ENCODE measurements around the gene ETHE1.

The ETHE1 gene, protein sequence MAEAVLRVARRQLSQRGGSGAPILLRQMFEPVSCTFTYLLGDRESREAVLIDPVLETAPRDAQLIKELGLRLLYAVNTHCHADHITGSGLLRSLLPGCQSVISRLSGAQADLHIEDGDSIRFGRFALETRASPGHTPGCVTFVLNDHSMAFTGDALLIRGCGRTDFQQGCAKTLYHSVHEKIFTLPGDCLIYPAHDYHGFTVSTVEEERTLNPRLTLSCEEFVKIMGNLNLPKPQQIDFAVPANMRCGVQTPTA

DNA sequence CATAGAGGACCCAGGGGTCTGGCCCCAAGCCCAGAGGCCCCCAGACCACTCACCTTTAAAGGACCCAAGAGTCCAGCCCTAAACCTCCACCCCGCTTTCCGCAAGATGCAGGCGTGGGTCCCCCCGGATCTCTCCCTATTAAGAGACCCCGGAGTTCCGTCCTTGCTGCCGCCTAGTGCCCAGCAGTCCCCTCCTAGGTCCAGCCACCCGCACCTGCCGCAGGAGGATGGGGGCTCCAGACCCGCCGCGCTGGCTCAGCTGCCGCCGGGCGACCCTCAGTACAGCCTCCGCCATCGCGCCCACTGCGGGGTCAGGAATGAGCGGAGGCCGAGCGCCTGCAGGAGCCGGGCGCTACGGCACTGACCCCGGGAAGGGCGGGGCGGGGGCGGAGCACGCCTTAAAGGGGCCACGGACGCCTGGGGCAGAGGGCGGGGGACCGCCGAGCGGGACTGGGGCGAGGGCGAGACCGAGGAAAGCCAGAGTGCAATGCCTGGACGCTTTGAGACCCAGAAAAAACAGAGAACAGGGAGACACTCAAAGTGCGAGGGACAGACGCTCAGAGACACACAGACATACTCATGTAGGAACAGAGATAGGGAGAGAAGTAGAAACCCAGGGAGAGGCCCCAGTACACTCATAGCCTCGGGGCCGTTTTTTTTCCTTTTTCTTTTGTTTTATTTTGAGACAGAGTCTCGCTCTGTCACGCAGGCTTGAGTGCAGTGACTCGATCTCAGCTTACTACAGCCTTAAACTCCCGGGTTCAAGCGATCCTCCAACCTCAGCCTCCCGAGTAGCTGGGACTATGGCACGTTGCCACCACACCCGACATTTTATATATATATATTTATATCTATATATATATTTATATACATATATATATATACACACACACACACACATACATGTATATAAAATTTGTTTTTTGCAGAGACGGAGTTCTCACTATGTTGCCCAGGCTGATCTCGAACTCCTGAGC, at the start of gene ETHE1:
Gene ETHE1 (minus strand): TSS at position 318 of the 976 bp plus-strand sequence. CDS start 24 bp downstream, at position 294.
- peak; percentile 84 for DNase-seq (ENCODE audit: low read depth)

DNA sequence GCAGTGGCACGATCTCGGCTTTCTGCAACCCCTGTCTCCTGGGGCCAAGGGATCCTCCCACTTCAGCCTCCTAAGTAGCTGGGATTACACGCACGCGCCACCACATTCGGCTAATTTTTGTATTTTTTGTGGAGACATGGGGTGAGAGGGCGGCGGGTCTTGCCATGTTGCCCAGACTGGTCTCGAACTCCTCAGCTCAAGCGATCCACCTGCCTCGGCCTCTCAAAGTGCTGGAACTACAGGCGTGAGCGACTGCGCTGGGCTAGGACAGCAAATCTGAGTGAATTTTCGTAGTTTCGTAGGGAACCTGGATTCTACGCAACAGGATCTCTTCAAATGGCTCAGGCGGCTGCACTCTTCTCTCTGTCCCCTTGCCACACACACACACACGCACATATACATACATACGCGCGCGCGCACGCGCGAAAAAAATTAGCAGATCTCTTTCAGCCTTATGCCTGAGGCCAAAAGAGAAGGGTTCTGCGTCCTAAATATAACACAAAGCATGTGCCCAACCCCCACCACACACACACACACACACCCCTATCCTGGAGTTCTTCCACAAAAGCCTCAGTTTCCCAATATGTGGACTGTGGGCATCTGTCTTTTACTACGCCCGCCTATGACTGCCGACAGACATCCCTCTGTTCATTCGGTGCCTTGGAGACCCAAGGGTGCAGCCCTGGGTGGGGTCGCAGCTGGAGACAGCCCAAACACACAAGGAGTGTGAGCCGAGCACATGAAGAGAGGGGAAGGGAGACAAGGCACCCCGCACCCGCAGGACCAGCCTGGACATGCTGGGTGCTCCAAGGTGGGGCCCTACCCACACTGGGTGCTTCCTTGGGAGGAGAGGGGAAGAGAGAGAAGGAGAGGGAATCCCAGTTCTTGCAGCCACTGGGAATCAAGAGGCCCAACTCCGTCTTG, 49.2 kb upstream of the ETHE1 start:
- no peak for DNase-seq (ENCODE audit: low read depth)
- H3K4me3 ChIP-seq (ENCODE audit: low read depth, low read length): peak overlapping the region; percentile 39; the same call in 1 of the 2 replicates
- TF ChIP-seq, protein P1, sequence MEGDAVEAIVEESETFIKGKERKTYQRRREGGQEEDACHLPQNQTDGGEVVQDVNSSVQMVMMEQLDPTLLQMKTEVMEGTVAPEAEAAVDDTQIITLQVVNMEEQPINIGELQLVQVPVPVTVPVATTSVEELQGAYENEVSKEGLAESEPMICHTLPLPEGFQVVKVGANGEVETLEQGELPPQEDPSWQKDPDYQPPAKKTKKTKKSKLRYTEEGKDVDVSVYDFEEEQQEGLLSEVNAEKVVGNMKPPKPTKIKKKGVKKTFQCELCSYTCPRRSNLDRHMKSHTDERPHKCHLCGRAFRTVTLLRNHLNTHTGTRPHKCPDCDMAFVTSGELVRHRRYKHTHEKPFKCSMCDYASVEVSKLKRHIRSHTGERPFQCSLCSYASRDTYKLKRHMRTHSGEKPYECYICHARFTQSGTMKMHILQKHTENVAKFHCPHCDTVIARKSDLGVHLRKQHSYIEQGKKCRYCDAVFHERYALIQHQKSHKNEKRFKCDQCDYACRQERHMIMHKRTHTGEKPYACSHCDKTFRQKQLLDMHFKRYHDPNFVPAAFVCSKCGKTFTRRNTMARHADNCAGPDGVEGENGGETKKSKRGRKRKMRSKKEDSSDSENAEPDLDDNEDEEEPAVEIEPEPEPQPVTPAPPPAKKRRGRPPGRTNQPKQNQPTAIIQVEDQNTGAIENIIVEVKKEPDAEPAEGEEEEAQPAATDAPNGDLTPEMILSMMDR (IDR thresholded peaks at IDR 0.05; ENCODE audit: insufficient read depth, low read depth, low read length, missing control alignments): no peak

More for the DNA sequence above, at the start of gene ETHE1:
- H3K4me3 ChIP-seq (ENCODE audit: low read depth, low read length): peak within 1 kb of the TSS; percentile 92
- TF ChIP-seq, protein P1 (IDR thresholded peaks at IDR 0.05; ENCODE audit: insufficient read depth, low read depth, low read length, missing control alignments): no peak

DNA sequence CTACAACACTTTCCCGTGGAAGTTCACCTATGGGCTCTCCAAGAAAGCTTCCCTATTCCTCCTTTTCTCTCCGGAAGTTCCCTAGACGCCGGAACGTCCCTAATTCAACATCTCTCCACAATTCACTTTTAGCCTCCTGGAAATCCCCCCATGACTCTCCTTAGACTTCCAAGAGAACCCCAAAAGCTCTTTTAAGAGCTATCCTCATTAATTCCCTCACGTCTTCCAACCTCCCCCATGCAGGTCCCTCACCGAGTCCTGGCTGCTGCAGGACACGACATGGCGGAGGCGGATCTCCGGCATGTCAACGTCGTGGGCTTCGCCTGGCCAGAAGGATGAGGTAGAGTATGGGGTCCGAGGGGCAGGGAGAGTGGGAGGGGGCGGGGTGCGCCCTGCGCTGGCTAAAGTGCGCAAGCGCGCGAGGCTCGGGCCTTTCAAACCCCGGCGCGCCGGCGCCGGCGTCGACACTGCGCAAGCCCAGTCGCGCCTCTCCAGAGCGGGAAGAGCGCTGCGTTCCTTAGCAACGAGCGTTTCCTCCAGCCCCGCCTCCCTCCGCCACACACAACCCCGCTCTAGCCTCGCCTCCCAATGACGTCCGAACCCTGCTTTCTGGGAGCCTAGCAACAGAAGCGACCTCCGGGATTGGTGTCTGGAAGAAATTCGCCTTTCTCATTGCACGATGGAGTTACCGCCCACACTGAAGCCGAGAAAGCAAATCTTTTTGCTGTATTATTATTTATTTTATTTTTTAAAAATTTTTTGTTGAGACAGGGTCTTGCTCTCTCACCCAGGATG, 48.4 kb upstream of the ETHE1 start, which contains the start of the genes PINLYP and XRCC1:
Gene PINLYP (plus strand): TSS at position 646 of the 795 bp plus-strand sequence. CDS start 1,391 bp downstream, outside the sequence.
Gene XRCC1 (minus strand): TSS at position 372 of the 795 bp plus-strand sequence. CDS start 69 bp downstream, at position 303.
- DNase-seq (ENCODE audit: low read depth): peak; percentile 99
- TF ChIP-seq, protein P1 (IDR thresholded peaks at IDR 0.05; ENCODE audit: insufficient read depth, low read depth, low read length, missing control alignments): no peak
- H3K4me3 ChIP-seq (ENCODE audit: low read depth, low read length): peak within 1 kb of the TSS; percentile 86

DNA sequence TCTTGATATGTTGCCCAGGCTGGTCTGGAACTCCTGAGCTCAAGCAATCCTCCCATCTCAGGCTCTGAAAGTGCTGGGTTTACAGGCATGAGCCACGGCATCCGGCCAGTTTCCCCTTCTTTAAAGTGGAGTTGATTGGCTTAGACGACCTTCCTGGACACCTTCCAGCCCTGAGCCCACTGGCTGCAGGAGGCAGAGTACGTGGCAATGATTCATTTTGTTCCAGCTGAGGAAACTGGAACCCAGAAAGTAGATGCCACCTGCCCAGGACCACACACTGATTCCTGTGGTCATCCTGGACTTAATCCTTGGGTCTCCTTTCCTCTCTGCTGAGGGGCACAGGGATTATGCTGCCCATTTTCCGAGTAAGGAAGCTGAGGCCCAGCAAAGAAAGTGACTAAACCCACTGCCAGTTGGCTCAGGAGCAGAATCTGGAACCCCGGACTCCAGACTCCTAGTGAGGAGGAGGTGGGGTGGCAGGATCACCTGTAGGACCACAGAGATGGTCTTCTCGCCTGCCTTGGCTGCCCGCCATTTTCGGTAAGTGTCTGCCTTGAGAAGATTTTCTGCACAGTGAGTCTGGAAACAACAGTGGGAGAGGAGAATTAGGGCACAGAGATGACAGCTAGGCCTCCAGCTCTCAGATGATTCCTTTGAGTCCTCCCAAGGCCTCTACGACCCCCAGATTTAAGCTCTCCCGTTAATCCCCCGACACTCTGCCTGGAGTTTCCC, 47.6 kb upstream of the ETHE1 start:
- TF ChIP-seq, protein P1 (IDR thresholded peaks at IDR 0.05; ENCODE audit: insufficient read depth, low read depth, low read length, missing control alignments): no peak
- peak overlapping the region; percentile 86 for H3K4me3 ChIP-seq (ENCODE audit: low read depth, low read length)
- DNase-seq (ENCODE audit: low read depth): no peak

DNA sequence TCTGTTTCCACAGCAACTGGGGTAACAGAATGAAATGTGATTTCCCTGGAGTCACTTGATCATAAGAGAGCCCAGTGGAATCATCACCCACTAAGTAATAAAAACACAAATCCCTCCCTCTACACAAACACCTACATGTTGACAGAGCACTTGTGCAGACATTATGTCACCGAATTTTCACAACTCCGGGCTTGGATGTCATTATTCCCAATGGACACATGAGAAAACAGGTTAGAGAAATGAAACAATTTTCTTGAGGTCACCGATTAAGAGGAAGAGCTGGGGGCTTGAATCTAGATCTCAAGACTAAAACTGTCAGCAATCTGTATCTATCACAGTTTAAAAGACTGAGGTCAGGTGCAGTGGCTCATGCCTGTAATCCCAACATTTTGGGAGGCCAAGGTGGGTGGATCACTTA, 45.2 kb upstream of the ETHE1 start:
- H3K4me3 ChIP-seq (ENCODE audit: low read depth, low read length): no peak overlapping the region
- DNase-seq (ENCODE audit: low read depth): no peak
- TF ChIP-seq, protein P1 (IDR thresholded peaks at IDR 0.05; ENCODE audit: insufficient read depth, low read depth, low read length, missing control alignments): no peak
